Measurements from ENCODE around the gene BDH2.

Gene BDH2

GRCh38 chr4:103099691-103100392 lies at the start of gene BDH2:
TSS of gene BDH2 (minus strand) at chr4:103099834. CDS start at chr4:103096254, 3,580 bp downstream.
- peak; percentile 44 for DNase-seq

- DNase-seq = no peak
Measured at GRCh38 chr4:103144926-103145325, 45.3 kb upstream of the BDH2 start.

- DNase-seq = no peak
Measured at GRCh38 chr4:103137446-103137827, 37.8 kb upstream of the BDH2 start.

DNA sequence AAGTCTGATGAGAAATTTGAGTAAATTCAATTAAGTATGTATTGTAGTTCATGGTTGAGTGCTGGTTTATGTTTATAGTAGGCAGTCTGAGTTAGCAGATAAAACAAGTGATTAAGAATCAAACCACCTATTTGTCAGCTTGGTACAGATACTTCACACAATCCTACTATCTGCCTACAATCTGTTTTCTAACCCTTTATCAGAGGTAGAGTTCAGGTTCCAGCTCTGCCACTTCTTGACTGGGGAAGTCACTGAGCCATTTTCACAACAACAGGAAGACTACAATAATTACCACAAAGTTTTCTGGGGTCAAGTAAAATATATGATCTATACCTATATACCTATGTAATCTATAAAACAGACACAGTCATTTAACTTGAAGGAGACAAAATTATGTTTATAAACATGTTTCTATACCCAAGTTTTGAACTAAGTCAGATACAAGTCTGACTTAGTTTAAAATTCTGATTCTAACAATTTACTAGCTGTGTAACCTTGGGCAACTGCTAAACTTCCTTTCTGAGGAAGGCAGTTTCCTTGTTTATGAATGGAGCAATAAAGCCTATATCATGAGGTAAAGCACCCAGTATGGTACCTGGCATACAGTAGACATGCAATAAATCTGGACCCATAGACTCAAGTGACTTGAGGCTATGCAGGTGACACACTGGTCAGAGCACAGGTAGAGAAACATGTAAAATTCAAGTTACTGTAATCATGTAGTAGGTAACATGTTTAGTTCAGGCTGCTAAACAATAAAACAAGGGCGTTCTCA lies 37.2 kb upstream of the BDH2 start:
- DNase-seq = no peak

DNA sequence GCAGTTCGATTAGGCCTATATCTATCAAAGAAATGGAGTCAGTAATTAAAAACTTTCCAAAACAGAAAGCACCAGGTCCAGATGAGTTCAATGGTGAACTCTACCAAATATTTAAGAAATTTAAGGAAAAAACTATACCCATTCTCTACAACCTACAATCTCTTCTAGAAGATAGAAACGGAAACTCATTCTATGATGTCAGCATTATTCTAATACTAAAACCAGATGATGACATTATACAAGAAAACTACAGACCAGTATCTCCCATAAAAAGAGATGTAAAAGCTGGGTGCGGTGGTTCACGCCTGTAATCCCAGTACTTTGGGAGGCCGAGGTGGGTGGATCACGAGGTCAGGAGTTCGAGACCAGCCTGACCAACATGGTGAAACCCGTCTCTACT lies 29.5 kb upstream of the BDH2 start:
- no peak for DNase-seq

DNA sequence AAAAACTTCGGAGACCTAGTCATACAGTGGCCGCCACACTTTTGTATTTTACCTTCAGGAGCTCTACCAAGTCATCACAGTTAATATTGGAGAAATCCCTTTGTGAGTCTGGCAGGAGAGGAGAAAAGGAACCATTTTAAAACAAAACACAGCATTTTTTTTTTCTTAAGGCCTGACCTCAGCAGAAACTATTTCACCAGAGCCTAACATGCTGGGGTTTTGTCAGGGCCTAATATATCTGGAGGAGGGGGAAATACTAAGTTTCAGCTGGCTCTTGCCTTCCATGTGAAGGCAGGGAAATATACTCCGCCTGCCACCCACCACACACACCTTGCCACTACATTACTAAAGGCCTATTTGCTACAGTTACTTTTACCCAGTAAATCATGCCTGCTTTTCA lies 26.5 kb upstream of the BDH2 start:
- no peak for DNase-seq

DNA sequence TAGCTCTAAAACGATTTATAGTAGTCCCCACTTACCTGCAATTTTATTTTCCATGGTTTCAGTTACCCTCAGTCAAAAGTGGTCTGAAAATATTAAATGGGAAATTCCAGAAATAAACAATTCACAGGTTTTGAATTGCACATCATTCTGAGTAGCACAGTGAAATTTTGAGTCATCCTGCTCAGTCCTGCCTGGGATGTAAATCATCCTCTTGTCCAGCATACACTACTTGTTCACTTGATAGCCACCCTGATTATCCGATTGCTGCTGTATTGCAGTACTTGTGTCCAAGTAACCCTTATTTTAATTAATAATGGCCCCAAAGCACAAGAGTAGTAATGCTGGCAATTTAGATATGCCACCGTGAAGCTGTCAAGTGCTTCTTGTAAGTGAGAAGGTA lies 23.5 kb upstream of the BDH2 start:
- no peak for DNase-seq

- DNase-seq = no peak
Measured at GRCh38 chr4:103118166-103118565, 18.5 kb upstream of the BDH2 start.

GRCh38 chr4:103111598-103111997 lies 12.0 kb upstream of the BDH2 start:
- no peak for DNase-seq

GRCh38 chr4:103108542-103108941 lies 8.9 kb upstream of the BDH2 start:
- no peak for DNase-seq

DNA sequence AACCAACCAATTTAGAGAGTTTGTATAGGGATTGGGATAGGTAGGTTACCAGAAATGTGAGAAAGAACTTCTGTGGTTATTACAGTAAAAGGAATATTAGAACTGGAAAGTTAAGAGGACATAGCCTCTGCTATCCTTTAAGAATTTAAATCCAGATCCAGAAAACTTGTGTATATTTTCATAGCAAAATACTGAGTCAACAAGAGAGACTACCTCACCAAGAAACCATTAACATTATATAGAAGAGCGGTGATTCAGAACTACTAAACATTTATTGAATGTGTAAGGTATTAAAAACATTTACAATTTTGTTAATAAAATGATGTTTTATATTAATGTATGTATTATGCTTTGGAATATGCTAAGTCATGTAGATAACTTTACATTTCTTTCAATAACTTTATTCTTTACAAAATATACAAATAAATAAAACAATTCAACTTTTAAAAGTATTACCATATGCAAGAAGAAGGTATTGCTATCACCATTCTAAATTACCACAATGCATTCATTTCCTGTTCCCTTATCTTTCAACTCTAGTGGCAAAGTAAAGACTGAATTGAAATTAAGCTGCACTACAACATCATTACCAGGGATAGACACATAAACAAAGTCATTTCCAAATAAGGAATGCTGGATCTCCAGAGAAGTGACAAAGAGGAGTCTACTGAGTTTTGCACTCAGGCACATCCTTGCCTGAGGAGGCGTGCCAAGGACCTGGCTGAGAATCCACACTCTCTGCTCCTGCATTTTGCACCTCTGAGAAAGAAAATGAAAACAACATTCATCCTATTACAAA lies 6.1 kb upstream of the BDH2 start:
- DNase-seq = no peak

- DNase-seq = no peak
Measured at GRCh38 chr4:103104886-103105285, 5.3 kb upstream of the BDH2 start.

DNA sequence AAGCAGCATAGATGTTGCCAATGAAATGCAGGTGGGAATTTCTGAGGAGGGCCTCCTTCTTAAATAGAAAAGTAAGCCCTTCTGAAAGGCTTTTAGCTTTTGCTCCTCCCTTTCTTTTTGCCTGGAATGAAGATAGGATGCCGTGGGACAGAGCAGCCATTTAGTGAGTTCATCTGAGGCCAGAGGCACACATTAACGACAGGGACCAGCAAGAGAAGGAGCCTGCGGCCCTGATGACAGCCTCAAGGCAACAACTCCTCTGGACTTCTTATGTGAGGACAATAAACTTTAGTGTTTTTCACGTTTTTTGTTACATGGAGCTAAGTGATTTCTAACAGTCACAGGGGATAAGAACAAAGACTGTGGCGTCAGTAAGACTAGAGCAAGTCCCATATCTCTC lies 1.1 kb upstream of the BDH2 start:
- DNase-seq = no peak

DNA sequence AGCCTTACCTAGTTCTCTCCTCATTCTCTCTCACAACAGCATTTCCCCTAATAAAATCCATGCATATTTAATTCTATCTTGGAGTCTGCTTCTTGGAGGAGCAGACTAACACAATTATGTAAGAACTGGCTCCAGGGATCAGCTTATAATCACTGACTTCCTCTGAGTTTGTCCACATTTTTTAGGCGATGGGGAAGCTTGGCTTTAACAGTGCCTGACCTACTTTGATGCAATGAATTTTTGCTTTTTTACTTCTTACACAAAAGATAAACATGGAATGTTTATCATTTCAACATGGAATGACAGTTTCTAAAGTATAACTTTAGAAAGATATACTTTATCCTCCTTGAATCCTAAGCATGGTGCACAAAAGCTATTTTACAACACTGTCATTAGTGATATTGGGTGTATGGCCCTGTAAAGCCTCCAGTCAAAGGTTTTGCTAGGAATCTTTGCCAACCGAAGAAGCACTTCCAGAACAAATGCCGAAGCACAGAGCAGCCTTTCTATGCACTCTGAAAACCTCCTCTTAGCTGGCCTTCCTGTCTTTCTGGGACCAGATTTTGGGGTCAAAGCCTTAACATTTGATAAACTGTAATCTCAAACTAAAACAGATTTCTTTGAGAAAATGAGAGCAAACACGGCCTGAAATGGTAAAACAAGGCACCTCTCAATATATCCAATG lies 736 bp downstream of the BDH2 start:
- DNase-seq = no peak

DNA sequence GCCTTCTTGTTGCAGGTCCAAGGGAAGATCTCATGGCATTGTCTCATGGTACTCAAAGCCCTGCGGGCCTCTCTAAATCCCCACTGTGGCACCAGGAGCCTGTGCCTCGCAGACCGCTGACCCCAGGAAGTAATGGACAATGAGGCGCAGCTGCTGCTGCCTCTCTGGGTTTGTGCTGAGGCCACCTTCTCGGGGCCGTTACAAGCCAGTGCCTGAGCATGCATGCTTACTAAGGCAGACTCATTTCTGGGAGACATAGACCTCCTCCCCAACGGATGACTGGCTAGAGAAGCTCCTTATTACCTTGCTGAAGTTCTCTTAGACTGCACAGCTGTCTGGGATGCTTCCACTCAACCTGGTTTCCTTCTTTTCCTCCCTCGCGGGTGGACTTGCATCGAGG lies 1.3 kb downstream of the BDH2 start:
- DNase-seq = no peak

DNA sequence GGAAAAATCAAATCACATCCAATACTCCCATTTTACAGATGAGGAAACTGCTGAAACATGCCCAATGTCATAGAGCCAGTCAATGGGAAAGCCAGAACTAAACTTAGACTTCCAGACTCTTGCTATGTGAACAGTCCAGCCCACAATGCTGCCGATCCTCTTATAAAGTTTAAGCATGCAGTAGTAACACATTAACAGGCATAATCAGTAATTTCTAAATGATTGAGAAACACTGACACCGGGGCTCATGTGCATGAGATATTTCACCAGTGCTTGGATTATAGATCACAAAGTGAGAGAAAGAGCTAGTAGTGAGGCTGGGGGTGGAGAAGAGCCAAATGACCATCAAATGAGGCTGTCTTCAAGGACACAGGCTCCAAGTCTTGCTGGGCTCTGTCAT lies 2.5 kb downstream of the BDH2 start:
- no peak for DNase-seq

GRCh38 chr4:103095080-103095479 lies 4.6 kb downstream of the BDH2 start:
- no peak for DNase-seq

DNA sequence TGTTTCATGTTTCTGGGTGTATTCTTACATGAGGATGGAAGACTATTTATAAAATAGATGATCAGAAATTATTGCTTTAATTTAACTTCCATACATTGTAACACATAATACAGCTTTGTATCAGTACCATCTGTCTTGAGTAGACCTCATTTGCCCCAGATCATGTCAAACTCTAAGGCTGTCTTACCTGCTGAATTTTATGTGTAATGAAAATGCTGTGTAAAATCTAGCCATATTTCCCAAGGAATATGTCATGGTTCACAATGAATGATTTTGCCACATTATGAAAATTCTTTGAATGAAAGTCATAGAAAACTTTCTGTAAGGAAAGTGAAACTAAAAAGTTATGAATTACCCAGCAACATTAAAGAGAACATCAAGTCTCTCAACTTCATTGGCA lies 7.4 kb downstream of the BDH2 start:
- DNase-seq = no peak

DNA sequence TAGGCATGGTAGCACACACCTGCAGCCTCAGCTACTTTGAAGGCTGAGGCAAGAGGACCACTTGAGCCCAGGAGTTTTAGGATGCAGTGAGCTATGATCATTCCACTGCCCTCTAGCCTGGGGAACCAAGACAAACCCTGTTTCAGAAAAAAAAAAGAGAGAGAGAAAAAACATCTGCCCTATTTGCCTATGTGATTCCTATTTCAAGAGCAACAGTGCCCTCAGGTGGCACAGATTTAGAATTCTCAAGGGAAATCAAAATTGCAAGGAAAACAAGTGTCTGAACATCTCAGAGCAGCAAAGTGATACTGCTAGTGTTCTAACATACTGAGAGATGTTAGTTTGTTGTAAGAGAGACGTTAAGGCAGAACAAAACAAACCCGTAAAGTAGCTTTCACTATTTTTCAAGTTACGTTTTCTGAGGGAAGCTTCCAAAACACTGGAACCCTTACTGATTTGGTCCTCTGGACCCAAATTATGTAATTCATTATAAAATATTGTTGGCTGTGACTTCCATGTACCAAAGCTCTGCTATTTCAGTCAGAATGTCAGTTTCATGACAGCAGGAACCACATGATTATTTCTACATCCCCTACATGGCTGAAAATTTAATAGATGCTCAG lies 7.9 kb downstream of the BDH2 start:
- no peak for DNase-seq

- DNase-seq = no peak
Measured at GRCh38 chr4:103089481-103089880, 10.2 kb downstream of the BDH2 start.

GRCh38 chr4:103086551-103086950 lies 13.1 kb downstream of the BDH2 start:
- no peak for DNase-seq

GRCh38 chr4:103085555-103086196 lies 14.0 kb downstream of the BDH2 start:
- DNase-seq = no peak
